Bronchial epithelial cell (primary cell): ENCODE results near the gene SMIM17. TPM values are rescaled to one million over a fixed set of nuclear protein-coding genes. Genes with fewer than 3 reads are reported as not detected.
A peak's percentile ranks its signal among the peaks of the same experiment; 100 is the strongest.

Source experiments
- DNase-seq: peaks from one replicate; pipeline ENCODE4 v3.0.0-alpha.2; 2010; ENCODE audit warnings: low read depth
- FAIRE-seq: peaks from 2 replicates; lab custom pipeline; 2011; peaks lifted over from hg19 to GRCh38; lab: Jason Lieb, UNC
- H3K27me3 ChIP-seq: 2 replicates; pipeline ENCODE4 v1.5.1; 2011; ENCODE audit warnings: low read length; ENCODE audit not compliant: control insufficient read depth, insufficient read depth
- H3K36me3 ChIP-seq: 2 replicates; pipeline ENCODE4 v1.5.1; 2011; ENCODE audit warnings: low read length; ENCODE audit not compliant: control insufficient read depth, insufficient read depth
- H3K4me3 ChIP-seq: 2 replicates; pipeline ENCODE4 v1.5.1; 2011; ENCODE audit warnings: mild to moderate bottlenecking, low read depth, low read length, control low read depth
- total RNA-seq: library from RNA; depleted of rRNA; stranded (reverse); fragments of >200 nt; gene quantifications from 2 replicates; pipeline ENCODE4 v1.2.1, GENCODE V29; 2014
- TF ChIP-seq, protein P1 (sequence below): IDR thresholded peaks from 2 replicates; pipeline ENCODE4 v1.5.1; 2011; ENCODE audit warnings: mild to moderate bottlenecking, moderate library complexity, low read length, control low read depth, inconsistent platforms; ENCODE audit not compliant: insufficient read depth, severe bottlenecking

The SMIM17 gene
- total RNA-seq, 1 donor from 2014 or later = not detected

- Histone ChIP-seq H3K36me3 (no peaks in the 10 kb centered on the region), H3K4me3 (no peak overlapping the region), H3K27me3 (no peaks in the 10 kb centered on the region)
- DNase-seq = no peak
- no peak for FAIRE-seq
- TF ChIP-seq, protein P1, sequence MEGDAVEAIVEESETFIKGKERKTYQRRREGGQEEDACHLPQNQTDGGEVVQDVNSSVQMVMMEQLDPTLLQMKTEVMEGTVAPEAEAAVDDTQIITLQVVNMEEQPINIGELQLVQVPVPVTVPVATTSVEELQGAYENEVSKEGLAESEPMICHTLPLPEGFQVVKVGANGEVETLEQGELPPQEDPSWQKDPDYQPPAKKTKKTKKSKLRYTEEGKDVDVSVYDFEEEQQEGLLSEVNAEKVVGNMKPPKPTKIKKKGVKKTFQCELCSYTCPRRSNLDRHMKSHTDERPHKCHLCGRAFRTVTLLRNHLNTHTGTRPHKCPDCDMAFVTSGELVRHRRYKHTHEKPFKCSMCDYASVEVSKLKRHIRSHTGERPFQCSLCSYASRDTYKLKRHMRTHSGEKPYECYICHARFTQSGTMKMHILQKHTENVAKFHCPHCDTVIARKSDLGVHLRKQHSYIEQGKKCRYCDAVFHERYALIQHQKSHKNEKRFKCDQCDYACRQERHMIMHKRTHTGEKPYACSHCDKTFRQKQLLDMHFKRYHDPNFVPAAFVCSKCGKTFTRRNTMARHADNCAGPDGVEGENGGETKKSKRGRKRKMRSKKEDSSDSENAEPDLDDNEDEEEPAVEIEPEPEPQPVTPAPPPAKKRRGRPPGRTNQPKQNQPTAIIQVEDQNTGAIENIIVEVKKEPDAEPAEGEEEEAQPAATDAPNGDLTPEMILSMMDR = no peak
These were observed 9.9 kb upstream of the SMIM17 start for GRCh38 chr19:56633021-56633420.

DNA sequence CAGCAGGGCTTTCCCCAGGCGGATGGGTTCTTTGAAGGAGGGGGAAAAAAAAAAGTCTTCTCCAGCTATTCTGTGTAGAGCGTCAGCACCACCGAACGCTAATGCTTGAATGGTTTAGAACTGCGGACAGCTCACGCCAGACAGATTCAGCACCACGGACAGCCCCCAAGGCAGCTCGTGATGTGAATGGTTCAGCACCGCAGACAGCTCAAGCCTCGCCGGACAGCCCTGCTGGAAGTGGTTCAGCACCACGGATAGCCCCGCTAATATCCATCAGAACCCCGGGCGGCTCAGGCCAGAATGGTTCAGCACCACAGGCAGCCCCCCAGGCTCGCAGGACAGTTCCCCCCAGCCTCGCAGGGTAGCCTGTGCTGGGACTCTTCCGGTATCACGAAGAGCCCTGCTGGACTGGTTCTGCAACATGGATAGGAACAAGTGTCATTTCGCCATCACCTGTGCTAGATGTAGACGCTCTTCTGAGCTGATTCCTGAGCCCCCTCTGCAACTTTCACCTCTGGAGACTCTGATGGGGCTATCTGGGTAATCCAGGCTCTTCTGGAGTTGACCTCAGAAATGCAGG, 4.9 kb upstream of the SMIM17 start:
- Histone ChIP-seq H3K36me3 (no peaks in the 10 kb centered on the region), H3K27me3 (no peaks in the 10 kb centered on the region), H3K4me3 (no peak overlapping the region)
- no peak for FAIRE-seq
- DNase-seq = peak; percentile 49
- TF ChIP-seq, protein P1 = no peak

DNA sequence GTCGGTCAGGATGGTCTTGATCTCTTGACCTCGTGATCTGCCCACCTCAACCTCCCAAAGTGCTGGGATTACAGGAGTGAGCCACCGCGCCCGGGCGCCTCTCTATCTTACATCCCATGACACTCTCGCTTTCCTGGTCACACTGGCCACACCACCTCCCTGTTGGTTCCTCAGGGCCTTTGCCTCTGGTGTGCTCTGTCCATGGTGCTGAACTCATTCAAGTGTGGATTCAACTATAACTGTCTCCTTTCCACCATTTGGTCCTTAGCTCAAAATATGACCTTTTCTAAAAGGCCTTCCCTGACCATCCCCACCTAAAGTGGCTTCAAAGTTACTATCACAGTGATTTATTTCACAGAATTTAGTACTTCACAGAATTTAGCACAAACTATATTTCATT, 3.7 kb upstream of the SMIM17 start:
- FAIRE-seq (no peak), DNase-seq (no peak)
- H3K36me3 ChIP-seq = no peaks in the 10 kb centered on the region
- TF ChIP-seq, protein P1 = no peak
- no peaks in the 10 kb centered on the region for H3K27me3 ChIP-seq
- no peak overlapping the region for H3K4me3 ChIP-seq

DNA sequence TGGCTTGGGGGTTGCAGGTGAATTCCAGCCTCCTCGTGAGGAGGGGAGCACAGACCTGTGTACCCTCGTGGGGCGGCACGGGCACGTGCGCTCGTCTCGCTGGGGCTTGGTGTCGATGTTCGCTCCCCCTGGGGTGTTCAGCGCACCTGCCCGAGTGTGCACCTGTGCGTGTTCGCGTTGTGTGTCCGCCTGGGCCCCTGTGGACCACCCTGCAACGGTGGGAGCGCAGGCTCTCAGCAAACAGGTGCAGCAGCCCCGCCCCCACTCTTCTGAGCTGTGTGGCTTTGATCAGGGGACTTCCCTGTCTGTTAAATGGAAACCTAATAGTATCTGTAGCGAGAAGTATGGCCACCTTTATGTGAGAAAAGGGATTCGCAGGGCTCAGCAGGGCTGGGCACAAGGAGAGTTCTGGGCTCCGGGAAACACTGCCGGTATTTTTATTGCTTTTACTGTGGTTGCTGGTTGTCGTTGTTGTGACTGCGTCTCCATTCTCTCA, 549 bp downstream of the SMIM17 start:
- DNase-seq (no peak), FAIRE-seq (no peak)
- H3K36me3 ChIP-seq = no peaks in the 10 kb centered on the region

DNA sequence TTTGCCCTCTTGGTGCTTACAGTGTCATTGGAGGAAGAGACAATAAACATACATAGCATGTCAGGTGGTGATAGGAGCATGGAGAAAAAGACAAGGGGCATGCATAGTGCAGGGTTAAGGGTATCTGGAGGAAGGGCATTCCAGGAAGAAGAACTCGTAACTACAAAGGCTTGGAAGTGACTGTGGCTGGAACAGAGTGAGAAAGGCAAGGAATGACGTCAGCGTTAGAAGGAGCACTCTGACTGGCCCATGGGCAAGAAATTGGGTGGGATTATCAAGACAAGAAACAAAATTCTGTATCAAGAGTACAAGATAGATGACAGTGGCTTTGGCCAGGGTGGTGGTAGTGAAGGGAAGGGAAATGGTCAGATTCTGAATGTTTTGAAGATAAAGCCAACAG, 11.2 kb downstream of the SMIM17 start:
- Histone ChIP-seq H3K4me3 (no peak overlapping the region), H3K27me3 (no peaks in the 10 kb centered on the region), H3K36me3 (no peaks in the 10 kb centered on the region)
- TF ChIP-seq, protein P1 = no peak
- FAIRE-seq (peak; percentile 18), DNase-seq (no peak)

More for the DNA sequence above, 549 bp downstream of the SMIM17 start:
- H3K4me3 ChIP-seq = no peak overlapping the region
- no peaks in the 10 kb centered on the region for H3K27me3 ChIP-seq
- TF ChIP-seq, protein P1 = no peak
